GM23248 (cell line): ENCODE results near the gene ZNF580. TPM values are rescaled to one million over a fixed set of nuclear protein-coding genes. Genes with fewer than 3 reads are reported as not detected.

Experiments used
- DNase-seq: peaks from one replicate; pipeline ENCODE4 v3.0.0-alpha.2; 2015
- H2AFZ ChIP-seq: fragments of 200-600 bp; sonication (generic); 2 replicates; pipeline ENCODE4 v1.6.1; 2016; ENCODE audit warnings: antibody characterized with exemption
- H3F3A ChIP-seq: fragments of 200-600 bp; sonication (generic); 2 replicates; pipeline ENCODE4 v1.6.1; 2016; ENCODE audit warnings: mild to moderate bottlenecking, antibody characterized with exemption, mixed run types; ENCODE audit not compliant: insufficient read depth
- H3K27ac ChIP-seq: fragments of 200-600 bp; sonication (generic); 2 replicates; pipeline ENCODE4 v1.5.1; 2016; ENCODE audit warnings: mild to moderate bottlenecking
- H3K27me3 ChIP-seq: fragments of 200-600 bp; sonication (generic); replicated peaks from 2 replicates; pipeline ENCODE4 v1.6.1; 2016; ENCODE audit warnings: mild to moderate bottlenecking; ENCODE audit not compliant: insufficient read depth
- H3K36me3 ChIP-seq: fragments of 200-600 bp; sonication (generic); 2 replicates; pipeline ENCODE4 v1.6.1; 2016; ENCODE audit warnings: low read depth, mild to moderate bottlenecking
- H3K4me1 ChIP-seq: fragments of 200-600 bp; sonication (generic); 2 replicates; pipeline ENCODE4 v1.6.1; 2016; ENCODE audit warnings: mild to moderate bottlenecking; ENCODE audit not compliant: insufficient read depth
- H3K4me2 ChIP-seq: fragments of 200-600 bp; sonication (generic); one replicate; pipeline ENCODE4 v1.6.1; 2016; ENCODE audit warnings: mild to moderate bottlenecking; ENCODE audit not compliant: unreplicated experiment
- H3K4me3 ChIP-seq: fragments of 200-600 bp; sonication (generic); 2 replicates; pipeline ENCODE4 v1.5.1; 2016; ENCODE audit warnings: mild to moderate bottlenecking
- H3K79me2 ChIP-seq: fragments of 200-600 bp; sonication (generic); 2 replicates; pipeline ENCODE4 v1.6.1; 2016; ENCODE audit warnings: mild to moderate bottlenecking; ENCODE audit not compliant: insufficient read depth
- H3K9ac ChIP-seq: fragments of 200-600 bp; sonication (generic); 2 replicates; pipeline ENCODE4 v1.6.1; 2016; ENCODE audit warnings: mild to moderate bottlenecking
- H3K9me2 ChIP-seq: fragments of 200-600 bp; sonication (generic); 2 replicates; pipeline ENCODE4 v1.6.1; 2016; ENCODE audit warnings: mixed run types, mild to moderate bottlenecking, moderate library complexity; ENCODE audit not compliant: insufficient read depth
- H3K9me3 ChIP-seq: fragments of 200-600 bp; sonication (generic); one replicate; pipeline ENCODE4 v1.6.1; 2017; ENCODE audit warnings: low read depth
- H4K20me1 ChIP-seq: fragments of 200-600 bp; sonication (generic); 2 replicates; pipeline ENCODE4 v1.6.0; 2016; ENCODE audit not compliant: insufficient read depth
- EZH2 ChIP-seq: fragments of 200-600 bp; sonication (generic); IDR thresholded peaks from 2 replicates; pipeline ENCODE4 v1.6.1; 2018; ENCODE audit warnings: antibody characterized with exemption, mild to moderate bottlenecking; ENCODE audit not compliant: insufficient read depth, poor library complexity, severe bottlenecking
- EZH2phosphoT487 ChIP-seq: fragments of 200-600 bp; sonication (generic); IDR thresholded peaks from 2 replicates; pipeline ENCODE4 v1.6.1; 2018; ENCODE audit warnings: antibody characterized with exemption, moderate library complexity, mild to moderate bottlenecking, low read depth; ENCODE audit not compliant: insufficient read depth
- WGBS, 2 experiments: methylation state at CpG; one replicate each; pipeline ENCODE4 v1.1.6; 2015 to 2017; ENCODE audit warnings: low lambda C conversion rate in 2 of 2, low coverage in 1 of 2; ENCODE audit errors: missing lambda C conversion rate in 2 of 2; 5-methylcytosine and 5-hydroxymethylcytosine counted together
- in situ Hi-C: fragments of 300-500 bp; cut with MboI; formaldehyde crosslinking; loops from 2 replicates; pipeline ENCODE4 v1.15.0; 2020
- polyA plus RNA-seq: library from polyadenylated mRNA; unstranded; fragments of >200 nt; fragmentation: Nextera tagmentation; extraction: Ambion mirVana; gene quantifications from 2 replicates; pipeline ENCODE4 v1.2.1, GENCODE V29; 2016
- total RNA-seq: library from RNA; depleted of rRNA; stranded (reverse); fragments of >200 nt; shearing (Covaris generic); gene quantifications from 2 replicates; pipeline ENCODE4 v1.2.3, GENCODE V29; 2014

ZNF580 gene
- total and polyA plus RNA-seq, 2 experiments from 2014 or later: 11.7 to 44.0 TPM

GRCh38 chr19:55670280-55671053 lies 29.7 kb downstream of the ZNF580 start:
- H3K27ac ChIP-seq: no peak overlapping the region
- no peak for DNase-seq
- H3K9me2 ChIP-seq: no peaks in the 10 kb centered on the region
- WGBS, 2 experiments: 84 to 85% methylated on average over 23 of the region's 23 CpGs
- no peak overlapping the region for H3K4me3 ChIP-seq
- peaks cover 30% of the 10 kb centered on the region for H3F3A ChIP-seq
- TF ChIP-seq EZH2 (no peak), EZH2phosphoT487 (no peak)
- H3K9me3 ChIP-seq: no peaks in the 10 kb centered on the region
- no peaks in the 10 kb centered on the region for H3K27me3 ChIP-seq
- H3K79me2 ChIP-seq: peaks cover 95% of the 10 kb centered on the region
- H3K4me2 ChIP-seq: no peak overlapping the region
- no peaks in the 10 kb centered on the region for H3K36me3 ChIP-seq
- in situ Hi-C loops: loop anchor here (25.0 kb wide), 1 partner anchor 1208 kb away; the partner anchor contains the start of genes CDC42EP5 and LENG9
- H3K9ac ChIP-seq: no peak overlapping the region
- no peak overlapping the region for H2AFZ ChIP-seq
- H3K4me1 ChIP-seq: peaks cover 14% of the 10 kb centered on the region; the same call in 1 of the 2 replicates
- peaks cover 8% of the 10 kb centered on the region; the same call in 1 of the 2 replicates for H4K20me1 ChIP-seq

- no peak overlapping the region for H3K4me3 ChIP-seq
- TF ChIP-seq EZH2phosphoT487 (no peak), EZH2 (no peak)
- WGBS, 2 experiments: 68 to 69% methylated on average over 2 of the region's 2 CpGs
These were observed 30.2 kb downstream of the ZNF580 start for GRCh38 chr19:55671054-55671378.

GRCh38 chr19:55672418-55672817 lies 31.6 kb downstream of the ZNF580 start:
- Histone ChIP-seq H3K9me3 (no peaks in the 10 kb centered on the region), H3K27me3 (no peaks in the 10 kb centered on the region), H3F3A (peaks cover 34% of the 10 kb centered on the region), H3K79me2 (peaks cover 95% of the 10 kb centered on the region), H4K20me1 (peaks cover 8% of the 10 kb centered on the region; the same call in 1 of the 2 replicates), H3K27ac (peak overlapping the region; percentile 29), H3K4me3 (no peak overlapping the region), H3K4me1 (peaks cover 25% of the 10 kb centered on the region; the same call in 1 of the 2 replicates), H3K36me3 (no peaks in the 10 kb centered on the region), H2AFZ (no peak overlapping the region), H3K9ac (0 out of 2 replicates have a peak overlapping the region, but pooled peaks have one; percentile 11), H3K9me2 (no peaks in the 10 kb centered on the region), H3K4me2 (no peak overlapping the region)
- TF ChIP-seq EZH2: no peak
- TF ChIP-seq EZH2phosphoT487: no peak
- WGBS, 2 experiments: 74 to 78% methylated on average over 5 of the region's 5 CpGs
- in situ Hi-C loops: loop anchor here (25.0 kb wide), 1 partner anchor 1210 kb away; the partner anchor contains the start of genes CDC42EP5 and LENG9
- peak; percentile 32 for DNase-seq

More at GRCh38 chr19:55671054-55671378, 30.2 kb downstream of the ZNF580 start:
- in situ Hi-C loops: loop anchor here (25.0 kb wide), 1 partner anchor 1209 kb away; the partner anchor contains the start of genes CDC42EP5 and LENG9
- Histone ChIP-seq H4K20me1 (peaks cover 8% of the 10 kb centered on the region; the same call in 1 of the 2 replicates), H3F3A (peaks cover 34% of the 10 kb centered on the region), H3K4me2 (no peak overlapping the region), H3K9me3 (no peaks in the 10 kb centered on the region), H3K9me2 (no peaks in the 10 kb centered on the region), H3K79me2 (peaks cover 95% of the 10 kb centered on the region), H3K27me3 (no peaks in the 10 kb centered on the region), H2AFZ (no peak overlapping the region), H3K9ac (no peak overlapping the region), H3K4me1 (peaks cover 14% of the 10 kb centered on the region; the same call in 1 of the 2 replicates), H3K27ac (no peak overlapping the region), H3K36me3 (no peaks in the 10 kb centered on the region)
- no peak for DNase-seq

- peaks cover 8% of the 10 kb centered on the region; the same call in 1 of the 2 replicates for H4K20me1 ChIP-seq
- WGBS, 2 experiments: 84 to 87% methylated on average over 9 of the region's 9 CpGs
These were observed 32.7 kb downstream of the ZNF580 start for GRCh38 chr19:55673465-55673864.

More at GRCh38 chr19:55673465-55673864, 32.7 kb downstream of the ZNF580 start:
- H3K4me3 ChIP-seq: no peak overlapping the region
- no peak for DNase-seq
- peaks cover 34% of the 10 kb centered on the region for H3F3A ChIP-seq
- no peaks in the 10 kb centered on the region for H3K9me3 ChIP-seq
- H3K27ac ChIP-seq: peak overlapping the region; percentile 30; the same call in 1 of the 2 replicates
- H3K79me2 ChIP-seq: peaks cover 95% of the 10 kb centered on the region
- in situ Hi-C loops: loop anchor here (25.0 kb wide), 1 partner anchor 1211 kb away; the partner anchor contains the start of genes CDC42EP5 and LENG9
- no peak overlapping the region for H3K9ac ChIP-seq
- H3K27me3 ChIP-seq: no peaks in the 10 kb centered on the region
- H3K4me2 ChIP-seq: no peak overlapping the region
- H3K36me3 ChIP-seq: 0 out of 2 replicates have a peak, but pooled peaks cover under 1% of the 10 kb centered on the region
- no peaks in the 10 kb centered on the region for H3K9me2 ChIP-seq
- H3K4me1 ChIP-seq: peaks cover 31% of the 10 kb centered on the region; the same call in 1 of the 2 replicates
- TF ChIP-seq EZH2phosphoT487: no peak
- no peak for TF ChIP-seq EZH2
- H2AFZ ChIP-seq: no peak overlapping the region
